GM12878 (cell line): ENCODE measurements around the gene NKAIN4. TPM values are rescaled to one million over a fixed set of nuclear protein-coding genes. Genes with fewer than 3 reads are reported as not detected.

Experiments
- ATAC-seq: fragments of 200-7000 bp; cut with Tn5 transposase; 3 replicates; pipeline ENCODE4 v1.9.1; 2020; ENCODE audit warnings: mild to moderate bottlenecking, moderate library complexity
- BruUV-seq: library from RNA; stranded (reverse); fragments of 400-500 nt; replicated peaks from 2 replicates; lab custom pipeline; 2021; lab: Mats Ljungman, UMichigan
- CTCF ChIA-PET: fragments of 300-600 bp; sonication (Branson Sonifier 250); formaldehyde crosslinking; extraction: SDS; loops from one replicate; lab custom pipeline; 2021; ENCODE audit warnings: inconsistent platforms; lab: Yijun Ruan, JAX
- POLR2A ChIA-PET: fragments of 350-600 bp; formaldehyde crosslinking; extraction: SDS; loops from one replicate; lab custom pipeline; 2021; ENCODE audit warnings: inconsistent platforms; lab: Charles Lee
- RAD21 ChIA-PET: fragments of 300-600 bp; sonication (Branson Sonifier 250); formaldehyde crosslinking; loops from one replicate; lab custom pipeline; 2023; ENCODE audit warnings: antibody characterized with exemption; ENCODE audit not compliant: unreplicated experiment; lab: Charles Lee
- SMC1A ChIA-PET: fragments of 300-600 bp; sonication (Branson Sonifier 250); formaldehyde crosslinking; loops from one replicate; lab custom pipeline; 2023; ENCODE audit not compliant: unreplicated experiment, uncharacterized antibody; lab: Charles Lee
- DNase-seq: peaks from one replicate; pipeline ENCODE4 v3.0.0-alpha.2; 2011; ENCODE audit warnings: low read depth, low spot score
- FAIRE-seq: peaks from 3 replicates; lab custom pipeline; 2011; peaks lifted over from hg19 to GRCh38; lab: Jason Lieb, UNC
- H2AFZ ChIP-seq: 2 replicates; pipeline ENCODE4 v1.6.0; 2011; ENCODE audit warnings: low read depth, low read length, control low read depth; ENCODE audit not compliant: control insufficient read depth
- H3K27ac ChIP-seq: 2 replicates; pipeline ENCODE4 v1.5.1; 2011; ENCODE audit warnings: control low read depth; ENCODE audit not compliant: control insufficient read depth, insufficient read depth
- H3K27me3 ChIP-seq, 2 experiments: replicated peaks in 1 of 2; 2 replicates each; pipeline versions ENCODE4 v1.6.0 to v1.6.1; 2011; ENCODE audit warnings: low read length in 1 of 2; ENCODE audit not compliant: control insufficient read depth in 2 of 2, insufficient read depth in 2 of 2
- H3K36me3 ChIP-seq, 2 experiments: 2 replicates each; pipeline ENCODE4 v1.5.1; 2011; ENCODE audit warnings: low read length in 1 of 2; ENCODE audit not compliant: control insufficient read depth in 2 of 2, insufficient read depth in 2 of 2
- H3K4me1 ChIP-seq: 2 replicates; pipeline ENCODE4 v1.6.1; 2011; ENCODE audit warnings: mild to moderate bottlenecking, low read length, moderate library complexity, mixed read lengths; ENCODE audit not compliant: control insufficient read depth, insufficient read depth
- H3K4me2 ChIP-seq: 2 replicates; pipeline ENCODE4 v1.6.0; 2011; ENCODE audit warnings: control low read depth; ENCODE audit not compliant: control insufficient read depth, insufficient read depth
- H3K4me3 ChIP-seq: fragments of 200-600 bp; sonication (generic); 2 replicates; pipeline ENCODE4 v1.5.1; 2016
- H3K79me2 ChIP-seq: 2 replicates; pipeline ENCODE4 v1.6.0; 2011; ENCODE audit warnings: low read length; ENCODE audit not compliant: control insufficient read depth, insufficient read depth
- H3K9ac ChIP-seq: 2 replicates; pipeline ENCODE4 v1.8.0; 2011; ENCODE audit warnings: low read length, control low read depth, mixed read lengths; ENCODE audit not compliant: control insufficient read depth, insufficient read depth
- H3K9me3 ChIP-seq: replicated peaks from 3 replicates; pipeline ENCODE4 v1.5.1; 2011; ENCODE audit warnings: mild to moderate bottlenecking, low read length; ENCODE audit not compliant: control insufficient read depth, insufficient read depth
- H4K20me1 ChIP-seq: 2 replicates; pipeline ENCODE4 v1.6.0; 2011; ENCODE audit not compliant: control insufficient read depth, insufficient read depth
- ATF7 ChIP-seq: fragments of 450-650 bp; IDR thresholded peaks from 2 replicates; pipeline ENCODE4 v1.6.1; 2016; ENCODE audit warnings: low read depth, mild to moderate bottlenecking
- BMI1 ChIP-seq: fragments of 450-650 bp; IDR thresholded peaks from 2 replicates; pipeline ENCODE4 v1.6.1; 2016; ENCODE audit warnings: mild to moderate bottlenecking, moderate library complexity, borderline replicate concordance
- CBX5 ChIP-seq: sonication (generic); IDR thresholded peaks from 2 replicates; pipeline ENCODE4 v1.6.1; 2016; ENCODE audit warnings: low read depth, moderate library complexity, mild to moderate bottlenecking, inconsistent platforms
- DPF2 ChIP-seq: fragments of 450-650 bp; IDR thresholded peaks from 2 replicates; pipeline ENCODE4 v1.6.1; 2017; ENCODE audit warnings: mild to moderate bottlenecking
- E4F1 ChIP-seq: fragments of 450-650 bp; IDR thresholded peaks from 2 replicates; pipeline ENCODE4 v1.6.1; 2018; ENCODE audit warnings: borderline replicate concordance, mild to moderate bottlenecking; ENCODE audit not compliant: partially characterized antibody
- GATAD2B ChIP-seq: fragments of 450-650 bp; conservative IDR thresholded peaks from 2 replicates; pipeline ENCODE4 v1.6.1; 2017; ENCODE audit warnings: low read depth, mild to moderate bottlenecking, moderate library complexity
- HCFC1 ChIP-seq: fragments of 150-350 bp; IDR thresholded peaks from 2 replicates; pipeline ENCODE4 v1.6.1; 2014; ENCODE audit warnings: low read length
- HDAC6 ChIP-seq: fragments of 200-600 bp; sonication (generic); IDR thresholded peaks from one replicate; pipeline ENCODE4 v1.8.0; 2017; ENCODE audit warnings: antibody characterized with exemption; ENCODE audit not compliant: unreplicated experiment
- JUND ChIP-seq: IDR thresholded peaks from 2 replicates; pipeline ENCODE4 v1.6.1; 2012; ENCODE audit warnings: low read depth, mild to moderate bottlenecking, low read length, improper control_type of control experiment, moderate library complexity
- KLF5 ChIP-seq: fragments of 450-650 bp; IDR thresholded peaks from 2 replicates; pipeline ENCODE4 v1.6.1; 2014; ENCODE audit warnings: mild to moderate bottlenecking; ENCODE audit not compliant: partially characterized antibody
- NFXL1 ChIP-seq: fragments of 450-650 bp; IDR thresholded peaks from 2 replicates; pipeline ENCODE4 v1.6.1; 2017; ENCODE audit warnings: antibody characterized with exemption, mild to moderate bottlenecking, borderline replicate concordance
- NR2C1 ChIP-seq: fragments of 450-650 bp; IDR thresholded peaks from 2 replicates; pipeline ENCODE4 v1.6.1; 2017; ENCODE audit warnings: antibody characterized with exemption, mild to moderate bottlenecking, moderate library complexity
- NR2C2 ChIP-seq: IDR thresholded peaks from 2 replicates; pipeline ENCODE4 v1.6.1; 2011; ENCODE audit warnings: borderline replicate concordance, low read depth; ENCODE audit not compliant: control insufficient read depth, insufficient read length
- NRF1 ChIP-seq: conservative IDR thresholded peaks from 2 replicates; pipeline ENCODE4 v1.6.1; 2011; ENCODE audit warnings: mild to moderate bottlenecking, low read depth, low read length, improper control_type of control experiment
- POLR2AphosphoS5 ChIP-seq: IDR thresholded peaks from 2 replicates; pipeline ENCODE4 v1.6.1; 2011; ENCODE audit warnings: mild to moderate bottlenecking, low read length, inconsistent platforms
- RELA ChIP-seq: fragments of 450-650 bp; IDR thresholded peaks from 2 replicates; pipeline ENCODE4 v1.8.0; 2014; ENCODE audit warnings: borderline replicate concordance; ENCODE audit not compliant: partially characterized antibody
- SUZ12 ChIP-seq: fragments of 200-600 bp; sonication (generic); IDR thresholded peaks from one replicate; pipeline ENCODE4 v1.6.1; 2018; ENCODE audit warnings: antibody characterized with exemption, mild to moderate bottlenecking; ENCODE audit not compliant: unreplicated experiment
- TCF3 ChIP-seq: IDR thresholded peaks from 2 replicates; pipeline ENCODE4 v1.6.1; 2012; ENCODE audit warnings: low read depth, mild to moderate bottlenecking, low read length, borderline replicate concordance; ENCODE audit not compliant: insufficient read depth
- WGBS: methylation state at CpG from one replicate; pipeline ENCODE4 v1.1.6; 2016; ENCODE audit warnings: low lambda C conversion rate; ENCODE audit not compliant: insufficient replicate concordance, insufficient coverage; ENCODE audit errors: missing lambda C conversion rate; 5-methylcytosine and 5-hydroxymethylcytosine counted together
- in situ Hi-C: fragments of 300-500 bp; cut with MboI; formaldehyde crosslinking; loops from 9 replicates; pipeline ENCODE4 v1.14.3; 2018; ENCODE audit warnings: mixed read lengths
- intact Hi-C: fragments of 100-400 bp; cut with micrococcal nuclease; formaldehyde crosslinking; loops from one replicate; pipeline ENCODE4 v1.14.2; 2022; ENCODE audit not compliant: unreplicated experiment
- polyA plus RNA-seq, 11 experiments: library from polyadenylated mRNA; depleted of rRNA in 4 of 11; unstranded in 6 of 11; stranded (reverse) in 5 of 11; fragments of >200 nt; fragmentation: Nextera tagmentation in 4 of 11; fragmentation: Illumina TruSeq in 1 of 11; extraction: Ambion mirVana in 4 of 11; extraction: Trizol in 1 of 11; gene quantifications; 1 replicate in 1 of 11; 2 replicates in 10 of 11; pipeline versions ENCODE4 v1.2.1 to v1.2.3, GENCODE V29; 2011 to 2016; ENCODE audit warnings: inconsistent platforms in 2 of 11, missing spikeins in 2 of 11, low read depth in 1 of 11
- total RNA-seq, 4 experiments: library from RNA; depleted of rRNA in 3 of 4; stranded (reverse); fragments of >200 nt in 3 of 4; fragmentation: Illumina TruSeq in 1 of 4; extraction: Trizol in 1 of 4; gene quantifications; 2 replicates each; pipeline versions ENCODE4 v1.2.1 to v1.2.3, GENCODE V29; 2013 to 2021
- TF ChIP-seq, protein P1 (sequence below): IDR thresholded peaks from 2 replicates; pipeline ENCODE4 v1.6.1; 2011; ENCODE audit warnings: mild to moderate bottlenecking, low read depth, low read length, moderate library complexity; ENCODE audit not compliant: insufficient replicate concordance
- TF ChIP-seq, protein P2 (sequence below): IDR thresholded peaks from 2 replicates; pipeline ENCODE4 v1.6.1; 2012; ENCODE audit warnings: mild to moderate bottlenecking, low read depth, low read length

Gene NKAIN4
- total and polyA plus RNA-seq, 10 of the 15 experiments (the other 5 are each of a cell fraction or from before 2014, with no cell fraction given): 0.11 TPM; not detected in 9

DNA sequence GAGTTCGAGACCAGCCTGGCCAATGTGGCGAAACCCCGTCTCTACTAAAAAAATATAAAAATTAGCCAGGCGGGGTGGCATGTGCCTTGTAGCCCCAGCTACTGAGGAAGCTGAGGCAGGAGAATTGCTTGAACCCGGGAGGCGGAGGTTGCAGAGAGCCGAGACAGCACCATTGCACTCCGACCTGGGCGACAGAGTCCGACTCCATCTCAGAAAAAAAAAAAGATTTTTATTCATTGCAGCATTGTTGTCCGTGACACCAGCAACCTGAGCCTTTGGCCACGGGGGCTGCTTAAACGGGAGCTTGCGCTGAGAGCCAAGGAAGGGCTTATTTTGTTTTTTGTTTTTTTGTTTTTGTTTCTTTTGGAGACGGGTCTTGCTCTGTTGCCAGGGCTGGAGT lies 25.7 kb upstream of the NKAIN4 start:
- TF ChIP-seq POLR2AphosphoS5 (no peak), E4F1 (no peak), HDAC6 (no peak), GATAD2B (no peak), BMI1 (no peak), TCF3 (no peak), CBX5 (no peak), HCFC1 (no peak), NRF1 (no peak), SUZ12 (no peak), ATF7 (no peak), NR2C2 (no peak), NR2C1 (no peak), NFXL1 (no peak), DPF2 (no peak), RELA (no peak), KLF5 (no peak), JUND (no peak)
- TF ChIP-seq, protein P1, sequence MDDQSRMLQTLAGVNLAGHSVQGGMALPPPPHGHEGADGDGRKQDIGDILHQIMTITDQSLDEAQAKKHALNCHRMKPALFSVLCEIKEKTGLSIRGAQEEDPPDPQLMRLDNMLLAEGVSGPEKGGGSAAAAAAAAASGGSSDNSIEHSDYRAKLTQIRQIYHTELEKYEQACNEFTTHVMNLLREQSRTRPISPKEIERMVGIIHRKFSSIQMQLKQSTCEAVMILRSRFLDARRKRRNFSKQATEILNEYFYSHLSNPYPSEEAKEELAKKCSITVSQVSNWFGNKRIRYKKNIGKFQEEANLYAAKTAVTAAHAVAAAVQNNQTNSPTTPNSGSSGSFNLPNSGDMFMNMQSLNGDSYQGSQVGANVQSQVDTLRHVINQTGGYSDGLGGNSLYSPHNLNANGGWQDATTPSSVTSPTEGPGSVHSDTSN: no peak
- TF ChIP-seq, protein P2, sequence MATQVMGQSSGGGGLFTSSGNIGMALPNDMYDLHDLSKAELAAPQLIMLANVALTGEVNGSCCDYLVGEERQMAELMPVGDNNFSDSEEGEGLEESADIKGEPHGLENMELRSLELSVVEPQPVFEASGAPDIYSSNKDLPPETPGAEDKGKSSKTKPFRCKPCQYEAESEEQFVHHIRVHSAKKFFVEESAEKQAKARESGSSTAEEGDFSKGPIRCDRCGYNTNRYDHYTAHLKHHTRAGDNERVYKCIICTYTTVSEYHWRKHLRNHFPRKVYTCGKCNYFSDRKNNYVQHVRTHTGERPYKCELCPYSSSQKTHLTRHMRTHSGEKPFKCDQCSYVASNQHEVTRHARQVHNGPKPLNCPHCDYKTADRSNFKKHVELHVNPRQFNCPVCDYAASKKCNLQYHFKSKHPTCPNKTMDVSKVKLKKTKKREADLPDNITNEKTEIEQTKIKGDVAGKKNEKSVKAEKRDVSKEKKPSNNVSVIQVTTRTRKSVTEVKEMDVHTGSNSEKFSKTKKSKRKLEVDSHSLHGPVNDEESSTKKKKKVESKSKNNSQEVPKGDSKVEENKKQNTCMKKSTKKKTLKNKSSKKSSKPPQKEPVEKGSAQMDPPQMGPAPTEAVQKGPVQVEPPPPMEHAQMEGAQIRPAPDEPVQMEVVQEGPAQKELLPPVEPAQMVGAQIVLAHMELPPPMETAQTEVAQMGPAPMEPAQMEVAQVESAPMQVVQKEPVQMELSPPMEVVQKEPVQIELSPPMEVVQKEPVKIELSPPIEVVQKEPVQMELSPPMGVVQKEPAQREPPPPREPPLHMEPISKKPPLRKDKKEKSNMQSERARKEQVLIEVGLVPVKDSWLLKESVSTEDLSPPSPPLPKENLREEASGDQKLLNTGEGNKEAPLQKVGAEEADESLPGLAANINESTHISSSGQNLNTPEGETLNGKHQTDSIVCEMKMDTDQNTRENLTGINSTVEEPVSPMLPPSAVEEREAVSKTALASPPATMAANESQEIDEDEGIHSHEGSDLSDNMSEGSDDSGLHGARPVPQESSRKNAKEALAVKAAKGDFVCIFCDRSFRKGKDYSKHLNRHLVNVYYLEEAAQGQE: no peak
- Histone ChIP-seq H3K27me3 (no peaks in the 10 kb centered on the region), H3K79me2 (peaks cover 4% of the 10 kb centered on the region), H3K9me3 (no peaks in the 10 kb centered on the region), H3K27ac (no peak overlapping the region), H3K4me3 (no peak overlapping the region), H4K20me1 (no peaks in the 10 kb centered on the region), H3K4me2 (no peak overlapping the region), H2AFZ (no peak overlapping the region), H3K9ac (no peak overlapping the region), H3K36me3 (peaks cover 16 to 17% of the 10 kb centered on the region in 2 experiments), H3K4me1 (no peaks in the 10 kb centered on the region)
- in situ Hi-C loops (no loop called here), intact Hi-C loops (no loop called here)
- ChIA-PET POLR2A (no interaction called here), RAD21 (no interaction called here), SMC1A (no interaction called here), CTCF (interaction anchor here (1.4 to 1.8 kb wide), 2 partner anchors 11 to 56 kb away, joined by 5 to 10 read pairs; no protein-coding TSS in a partner anchor)
- DNase-seq: no peak
- FAIRE-seq: no peak
- no peak for ATAC-seq
- BruUV-seq: no TSS peak
- WGBS: 93% methylated on average over 14 of the region's 15 CpGs
